Cerebellar nuclear complex (tissue), 1 donor: ENCODE data around the gene DHRS2.
"Not testable (repeated sequence)": the region's sequence is repeated elsewhere in the genome, so short reads cannot be mapped to it uniquely, and the experiment has no call there.

Source experiments
- DNase-seq, 2 experiments: peaks; one replicate each; lab custom pipeline; 2025; lab: John Stamatoyannopoulos, UW

Gene DHRS2

DNA sequence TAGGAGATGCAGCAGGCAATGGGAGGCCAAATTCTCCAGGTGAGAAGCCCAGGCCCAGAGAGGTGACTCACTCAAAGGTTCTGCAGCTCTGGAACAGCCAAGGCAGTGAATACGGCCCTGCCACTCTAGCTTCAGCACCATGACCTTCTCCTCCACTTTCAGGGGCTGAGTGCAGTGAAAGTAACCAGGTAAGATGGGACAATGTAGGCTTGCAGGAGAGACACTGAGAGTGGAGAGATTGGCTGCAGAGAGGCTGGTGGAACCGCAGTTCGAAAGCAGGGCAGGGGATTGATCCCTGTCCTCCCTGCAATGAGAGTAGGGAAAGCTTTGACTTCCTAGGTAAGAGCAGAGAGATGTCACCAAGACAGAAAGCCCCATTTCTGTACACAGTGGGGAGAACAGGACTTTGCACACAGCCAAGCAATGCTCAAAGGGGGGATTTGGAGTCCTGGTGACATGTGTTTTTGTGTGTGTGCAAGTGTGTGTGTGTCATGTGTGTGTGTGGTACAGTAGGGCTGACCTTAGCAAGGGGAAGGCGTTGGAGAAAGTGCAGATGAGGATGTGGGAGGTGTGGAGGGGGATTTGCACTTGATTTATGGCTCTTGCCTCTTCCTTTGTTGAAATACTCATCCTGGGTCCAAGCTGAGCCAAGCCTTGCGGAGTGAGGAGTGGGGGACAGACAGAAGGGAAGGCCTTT is 12.7 kb downstream of the DHRS2 start:
- DNase-seq, result no peak

GRCh38 chr14:23650506-23650905 is 14.3 kb downstream of the DHRS2 start:
- DNase-seq, result no peak

DNA sequence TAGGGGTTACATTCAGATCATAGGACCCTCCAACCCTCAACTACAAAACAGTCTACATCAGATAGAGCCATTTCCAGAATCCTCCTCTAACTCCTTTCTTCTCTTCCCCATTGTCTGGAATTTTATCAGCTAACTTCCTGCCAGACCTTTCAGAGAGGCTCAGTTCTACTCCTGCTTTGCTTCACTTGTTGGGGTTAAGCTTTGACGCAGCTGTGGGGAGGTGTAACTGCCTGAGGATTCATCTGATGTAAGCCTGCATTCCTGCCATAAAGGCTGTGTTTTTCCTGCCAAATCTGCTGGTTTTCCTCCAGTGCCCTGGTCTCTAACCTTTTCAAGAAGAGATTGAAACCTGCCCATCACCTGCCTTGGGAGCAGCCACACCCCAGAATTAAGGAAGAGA is 16.9 kb downstream of the DHRS2 start:
- no peak for DNase-seq

- no peak for DNase-seq
These were observed 18.1 kb downstream of the DHRS2 start for GRCh38 chr14:23654231-23654630.

- no peak for DNase-seq
These were observed 21.9 kb downstream of the DHRS2 start for GRCh38 chr14:23657959-23658470.

DNA sequence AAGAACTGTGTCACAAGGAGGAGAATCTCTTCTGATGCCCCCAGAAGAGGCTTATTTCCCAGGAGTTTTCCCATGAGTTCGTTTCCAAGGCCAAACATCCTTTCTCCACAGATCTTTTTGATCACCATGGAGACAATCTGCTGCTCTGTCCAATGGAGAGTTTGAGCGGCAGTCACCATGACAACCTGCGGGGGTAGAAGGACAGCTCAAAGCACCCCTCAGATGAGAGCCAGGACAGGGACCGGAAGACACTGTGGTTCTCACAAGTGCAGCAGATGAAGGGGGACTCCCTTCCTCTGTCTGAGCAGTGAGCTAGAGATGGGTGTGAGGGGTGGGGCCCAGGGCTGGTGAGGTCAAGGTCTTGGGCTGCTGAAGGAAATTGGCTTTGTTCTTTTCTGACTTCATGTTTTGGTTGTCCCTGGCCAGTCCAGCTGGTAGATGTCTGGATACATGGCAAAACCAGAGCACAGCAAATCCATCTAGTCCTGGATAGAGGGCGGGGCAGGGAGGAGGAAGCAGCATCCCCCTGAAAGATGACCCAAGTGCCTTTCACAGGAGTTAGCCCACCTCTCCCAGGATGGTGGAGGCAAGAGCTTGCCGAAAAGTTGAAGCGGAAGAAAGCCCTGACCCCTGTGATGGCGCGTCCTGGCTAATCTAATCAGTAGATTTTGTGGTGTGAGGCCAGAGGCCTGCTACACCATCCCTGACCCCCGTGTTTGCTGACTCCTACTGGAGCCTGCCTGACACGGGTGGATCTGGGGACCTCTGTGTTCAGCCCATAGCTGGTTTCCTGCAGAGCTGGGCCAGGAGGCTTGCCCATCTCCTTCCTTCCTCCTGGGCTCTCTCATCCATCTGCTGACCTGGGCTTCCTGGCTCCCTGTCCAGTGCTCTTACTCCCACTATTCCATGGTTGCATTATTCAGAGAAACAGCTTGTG is 24.4 kb downstream of the DHRS2 start:
- no peak for DNase-seq

DNA sequence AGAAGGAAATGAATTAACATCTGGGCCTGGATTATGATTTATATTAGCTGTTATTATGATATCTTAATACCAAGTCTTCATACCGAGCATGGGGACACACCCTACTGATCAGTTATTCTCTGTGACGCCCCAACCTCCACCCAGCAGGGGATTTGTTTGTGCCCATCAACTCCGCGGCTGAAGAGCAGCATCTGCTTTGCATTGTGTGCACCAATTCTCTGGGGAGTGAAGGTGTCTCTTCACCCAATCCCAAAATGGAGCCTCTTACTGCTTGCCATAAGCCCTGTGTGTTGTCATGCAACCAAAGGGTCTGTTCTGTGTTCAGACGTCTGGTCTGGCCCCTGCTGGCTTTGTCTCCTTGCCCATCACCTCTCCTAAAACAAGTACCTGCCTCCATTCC is 25.4 kb downstream of the DHRS2 start:
- DNase-seq, result no peak

- DNase-seq, result no peak
These were observed 27.0 kb downstream of the DHRS2 start for GRCh38 chr14:23663127-23663526.

- no peak for DNase-seq
These were observed 27.5 kb downstream of the DHRS2 start for GRCh38 chr14:23663711-23664110.

DNA sequence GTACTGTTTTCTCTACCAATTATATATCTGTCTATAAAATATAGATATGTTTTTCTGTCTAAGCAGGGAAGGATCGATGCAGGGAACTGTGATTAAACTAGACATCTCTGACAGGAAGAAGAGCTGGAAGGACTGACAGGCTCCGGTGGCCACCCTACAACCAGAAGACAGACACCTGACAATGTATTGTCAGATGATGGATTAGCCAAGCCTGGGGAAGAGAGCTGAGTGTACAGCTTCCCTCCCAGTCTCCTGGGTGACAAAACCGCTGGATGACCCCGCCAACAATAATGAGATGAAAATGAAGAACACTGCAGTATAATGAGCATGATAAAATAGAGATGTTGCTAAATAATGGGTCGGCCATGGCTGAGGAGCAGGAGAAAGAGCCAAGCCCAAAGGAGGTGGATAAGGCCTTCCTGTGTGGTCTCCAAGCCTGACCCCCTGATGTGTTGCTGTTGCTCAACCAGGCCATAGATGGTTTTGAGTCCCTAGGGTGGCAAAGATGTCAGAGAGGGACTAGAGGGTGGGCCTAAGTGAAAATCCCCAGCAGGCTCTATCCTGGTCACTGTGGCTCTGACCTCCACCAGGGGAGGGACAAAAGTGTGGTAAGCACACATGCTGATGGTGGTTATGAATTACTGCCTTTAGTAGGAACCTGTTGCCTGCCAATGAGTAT is 28.2 kb downstream of the DHRS2 start:
- DNase-seq, result no peak

GRCh38 chr14:23665302-23666016 is 29.3 kb downstream of the DHRS2 start:
- DNase-seq, result no peak

- DNase-seq, result no peak
These were observed 31.0 kb downstream of the DHRS2 start for GRCh38 chr14:23667134-23667533.

- DNase-seq, result no peak
These were observed 33.3 kb downstream of the DHRS2 start for GRCh38 chr14:23669441-23669840.

DNA sequence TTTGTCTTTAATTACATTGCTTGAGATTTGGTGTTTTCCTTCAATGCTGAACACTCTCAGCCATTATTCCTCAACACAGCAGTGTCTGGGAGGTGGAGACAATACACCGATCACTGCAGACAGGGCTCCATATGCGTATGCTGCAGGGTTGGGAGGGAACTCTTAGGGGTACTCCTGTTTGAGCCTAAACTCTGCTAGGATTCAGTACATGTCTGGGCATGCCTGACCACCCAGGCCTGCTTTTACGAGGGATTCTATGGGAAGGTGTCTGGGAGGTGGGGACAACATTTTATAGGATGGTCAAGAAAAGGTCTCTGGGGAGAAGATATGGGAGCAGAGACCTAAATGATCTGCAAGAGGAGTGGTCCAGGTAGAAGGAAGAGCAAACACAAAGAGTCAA is 34.3 kb downstream of the DHRS2 start:
- no peak for DNase-seq

DNA sequence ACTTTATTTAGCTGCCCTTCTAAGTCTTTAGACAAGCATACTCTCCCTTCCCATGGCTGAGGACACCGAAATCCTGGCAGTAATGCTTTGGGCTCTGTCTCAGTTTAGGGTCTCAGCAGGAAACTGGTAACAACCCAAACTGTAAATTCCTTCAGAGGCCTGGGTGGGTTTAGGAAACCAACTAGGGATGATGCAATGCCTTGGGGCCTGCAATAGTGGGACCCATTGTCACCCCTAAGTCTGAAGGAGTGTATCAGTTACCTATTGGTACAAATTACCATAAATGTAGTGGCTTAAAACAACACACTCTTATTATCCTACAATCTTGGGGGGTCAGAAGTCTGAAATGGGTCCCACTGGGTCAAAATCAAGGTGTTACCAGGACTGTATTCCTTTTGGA is 36.0 kb downstream of the DHRS2 start:
- DNase-seq, result no peak

- no peak for DNase-seq
These were observed 39.2 kb downstream of the DHRS2 start for GRCh38 chr14:23675337-23675736.

- no peak for DNase-seq
These were observed 39.7 kb downstream of the DHRS2 start for GRCh38 chr14:23675906-23676305.

GRCh38 chr14:23681337-23681736 is 45.2 kb downstream of the DHRS2 start:
- no peak for DNase-seq

GRCh38 chr14:23689709-23690514 is 53.7 kb downstream of the DHRS2 start:
- not testable (repeated sequence) for DNase-seq

GRCh38 chr14:23692416-23692815 is 56.3 kb downstream of the DHRS2 start:
- DNase-seq, result no peak

DNA sequence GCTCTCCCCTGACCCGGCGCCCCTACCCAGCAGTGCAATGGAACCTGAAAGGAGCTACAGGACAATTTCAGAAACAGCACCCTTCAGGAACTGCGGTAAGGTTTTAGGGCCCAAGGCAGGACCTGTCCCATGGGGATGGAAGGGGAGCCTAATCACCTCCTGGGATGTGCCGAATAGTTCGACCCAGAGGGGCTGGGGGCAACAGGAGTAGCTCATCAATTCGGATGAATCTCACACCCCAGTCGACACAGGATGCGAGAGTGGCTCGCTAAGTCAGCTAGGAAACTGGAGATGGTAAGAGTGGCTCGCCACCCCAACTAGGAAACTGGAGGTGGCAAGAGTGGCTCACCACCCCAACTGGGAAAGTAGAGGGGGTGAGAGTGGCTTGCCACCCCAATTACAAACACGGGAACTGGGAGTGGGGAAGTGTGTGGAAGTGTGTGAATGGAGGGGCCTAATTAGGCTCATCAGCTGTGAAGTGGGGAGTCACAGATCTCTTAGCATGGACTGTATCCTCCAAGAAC is 57.1 kb downstream of the DHRS2 start:
- DNase-seq, result no peak
